HG03103 (cell line): ENCODE results near the gene STARD3.
"Not testable (repeated sequence)": the region's sequence is repeated elsewhere in the genome, so short reads cannot be mapped to it uniquely, and the experiment has no call there.

Experiments used
- ATAC-seq: cut with Tn5 transposase; IDR thresholded peaks from one replicate; pipeline ENCODE4 v1.9.1; 2021; ENCODE audit warnings: low read depth; ENCODE audit not compliant: unreplicated experiment

Gene STARD3

GRCh38 chr17:39687101-39687545 lies 50.2 kb downstream of the STARD3 start:
- no peak for ATAC-seq

GRCh38 chr17:39687546-39688474 lies 50.9 kb downstream of the STARD3 start, which contains the start of gene PGAP3:
Gene PGAP3, minus strand, starts transcription at chr17:39688057. Its CDS starts 43 bp downstream, at chr17:39688014.
- ATAC-seq, result peak; percentile 68

GRCh38 chr17:39688475-39688835 lies 51.5 kb downstream of the STARD3 start:
- no peak for ATAC-seq

- ATAC-seq, result no peak
Measured at GRCh38 chr17:39688945-39689344, 52.0 kb downstream of the STARD3 start.

GRCh38 chr17:39694593-39694992 lies 57.6 kb downstream of the STARD3 start:
- no peak for ATAC-seq

GRCh38 chr17:39695089-39695474 lies 58.1 kb downstream of the STARD3 start:
- ATAC-seq, result no peak

GRCh38 chr17:39696731-39697130 lies 59.8 kb downstream of the STARD3 start:
- no peak for ATAC-seq

GRCh38 chr17:39697961-39698360 lies 61.0 kb downstream of the STARD3 start:
- no peak for ATAC-seq

- ATAC-seq, result not testable (repeated sequence)
Measured at GRCh38 chr17:39699157-39699817, 62.3 kb downstream of the STARD3 start.

GRCh38 chr17:39699818-39700147 lies 62.8 kb downstream of the STARD3 start, which contains the start of gene ERBB2:
Gene ERBB2, plus strand, starts transcription at chr17:39700064. Its CDS starts 175 bp downstream, at chr17:39700239.
- no peak for ATAC-seq

- no peak for ATAC-seq
Measured at GRCh38 chr17:39700148-39700987, 63.4 kb downstream of the STARD3 start.

- ATAC-seq, result no peak
Measured at GRCh38 chr17:39701012-39701783, 64.3 kb downstream of the STARD3 start.

GRCh38 chr17:39701784-39702422 lies 65.0 kb downstream of the STARD3 start:
- no peak for ATAC-seq

- no peak for ATAC-seq
Measured at GRCh38 chr17:39702901-39703893, 66.3 kb downstream of the STARD3 start.

- no peak for ATAC-seq
Measured at GRCh38 chr17:39703913-39704312, 67.0 kb downstream of the STARD3 start.

GRCh38 chr17:39704821-39705551 lies 68.0 kb downstream of the STARD3 start:
- ATAC-seq, result no peak

- ATAC-seq, result no peak
Measured at GRCh38 chr17:39705786-39706348, 68.9 kb downstream of the STARD3 start.
